Measurements from ENCODE around the gene SRD5A1. TPM values are rescaled to one million over a fixed set of nuclear protein-coding genes. Genes with fewer than 3 reads are reported as not detected.

SRD5A1 gene
- total and polyA plus RNA-seq, 2 experiments from 2014 or later, result 18.2 to 87.3 TPM

DNA sequence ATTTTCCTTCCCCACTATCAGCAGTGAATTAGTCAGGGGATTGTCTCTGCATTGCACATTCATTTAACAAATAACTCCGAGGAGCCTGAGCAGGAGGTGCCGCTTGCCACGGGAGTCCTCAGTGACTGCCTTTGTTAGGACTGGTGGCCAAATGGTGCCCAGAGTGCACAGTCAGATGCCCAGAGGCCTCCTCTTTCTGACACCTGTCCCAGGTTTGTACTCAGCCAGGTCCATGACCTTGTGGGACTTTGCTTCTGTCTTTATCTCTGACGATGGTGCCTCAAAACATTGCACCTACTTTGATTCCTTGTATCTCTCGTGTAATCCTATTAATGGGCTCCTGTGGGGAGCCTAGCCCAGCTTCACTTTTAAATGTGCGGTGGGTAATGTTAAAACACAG is 4.3 kb downstream of the SRD5A1 start:
- DNase-seq (ENCODE audit: low spot score) (no peak), ATAC-seq (no peak)
- Histone ChIP-seq H2AFZ (no peak overlapping the region), H3K36me3 (ENCODE audit: insufficient read depth) (no peaks in the 10 kb centered on the region), H3K9me2 (ENCODE audit: insufficient read depth) (no peaks in the 10 kb centered on the region), H3K4me1 (ENCODE audit: insufficient read depth) (peaks cover 7% of the 10 kb centered on the region), H3F3A (replicated peaks; ENCODE audit: low read depth) (no peaks in the 10 kb centered on the region), H3K4me2 (no peak overlapping the region), H3K27ac (ENCODE audit: low read depth) (no peak overlapping the region), H3K4me3 (no peak overlapping the region), H3K27me3 (ENCODE audit: insufficient read depth) (no peaks in the 10 kb centered on the region), H3K79me2 (replicated peaks; ENCODE audit: insufficient read depth) (peaks cover 75% of the 10 kb centered on the region), H4K20me1 (replicated peaks; ENCODE audit: insufficient read depth) (peaks cover 24% of the 10 kb centered on the region; the same call in 1 of the 2 replicates)
- Mint-ChIP-seq H3K9me3 (no peaks in the 10 kb centered on the region), H3K27me3 (ENCODE audit: insufficient read depth, low read depth, poor library complexity) (peaks cover 7% of the 10 kb centered on the region), H3K4me3 (no peak overlapping the region), H3K36me3 (ENCODE audit: low read depth) (peaks cover 6% of the 10 kb centered on the region; the same call in 2 of the 3 replicates), H3K27ac (no peak overlapping the region), H3K4me1 (peaks cover 4% of the 10 kb centered on the region; the same call in 1 of the 3 replicates)
- TF ChIP-seq STAT1 (IDR thresholded peaks at IDR 0.05; ENCODE audit: unreplicated experiment), result no peak
- TF ChIP-seq NANOG (IDR thresholded peaks at IDR 0.05; ENCODE audit: borderline replicate concordance), result no peak
- TF ChIP-seq, protein P1, sequence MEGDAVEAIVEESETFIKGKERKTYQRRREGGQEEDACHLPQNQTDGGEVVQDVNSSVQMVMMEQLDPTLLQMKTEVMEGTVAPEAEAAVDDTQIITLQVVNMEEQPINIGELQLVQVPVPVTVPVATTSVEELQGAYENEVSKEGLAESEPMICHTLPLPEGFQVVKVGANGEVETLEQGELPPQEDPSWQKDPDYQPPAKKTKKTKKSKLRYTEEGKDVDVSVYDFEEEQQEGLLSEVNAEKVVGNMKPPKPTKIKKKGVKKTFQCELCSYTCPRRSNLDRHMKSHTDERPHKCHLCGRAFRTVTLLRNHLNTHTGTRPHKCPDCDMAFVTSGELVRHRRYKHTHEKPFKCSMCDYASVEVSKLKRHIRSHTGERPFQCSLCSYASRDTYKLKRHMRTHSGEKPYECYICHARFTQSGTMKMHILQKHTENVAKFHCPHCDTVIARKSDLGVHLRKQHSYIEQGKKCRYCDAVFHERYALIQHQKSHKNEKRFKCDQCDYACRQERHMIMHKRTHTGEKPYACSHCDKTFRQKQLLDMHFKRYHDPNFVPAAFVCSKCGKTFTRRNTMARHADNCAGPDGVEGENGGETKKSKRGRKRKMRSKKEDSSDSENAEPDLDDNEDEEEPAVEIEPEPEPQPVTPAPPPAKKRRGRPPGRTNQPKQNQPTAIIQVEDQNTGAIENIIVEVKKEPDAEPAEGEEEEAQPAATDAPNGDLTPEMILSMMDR (conservative IDR thresholded peaks at IDR 0.05; ENCODE audit: low read depth in 2 of 2), result no peak
- no peak for TF ChIP-seq ZNF114 (CRISPR knock-in tag; IDR thresholded peaks at IDR 0.05)
- no peak for TF ChIP-seq EZH2phosphoT487 (IDR thresholded peaks at IDR 0.05; ENCODE audit: unreplicated experiment)
- no peak for TF ChIP-seq JUNB (IDR thresholded peaks at IDR 0.05; ENCODE audit: unreplicated experiment)
- no peak for TF ChIP-seq CREB1 (CRISPR knock-in tag; IDR thresholded peaks at IDR 0.05; ENCODE audit: low read depth)
- TF ChIP-seq POLR2AphosphoS5 (IDR thresholded peaks at IDR 0.05; ENCODE audit: low read depth), result no peak
- TF ChIP-seq ZNF331 (CRISPR knock-in tag; IDR thresholded peaks at IDR 0.05; ENCODE audit: low read depth), result no peak
- no peak for TF ChIP-seq EZH2 (IDR thresholded peaks at IDR 0.05; ENCODE audit: low read depth, unreplicated experiment)
- no peak for TF ChIP-seq ZNF462 (CRISPR knock-in tag; IDR thresholded peaks at IDR 0.05)
- TF ChIP-seq, protein P2, sequence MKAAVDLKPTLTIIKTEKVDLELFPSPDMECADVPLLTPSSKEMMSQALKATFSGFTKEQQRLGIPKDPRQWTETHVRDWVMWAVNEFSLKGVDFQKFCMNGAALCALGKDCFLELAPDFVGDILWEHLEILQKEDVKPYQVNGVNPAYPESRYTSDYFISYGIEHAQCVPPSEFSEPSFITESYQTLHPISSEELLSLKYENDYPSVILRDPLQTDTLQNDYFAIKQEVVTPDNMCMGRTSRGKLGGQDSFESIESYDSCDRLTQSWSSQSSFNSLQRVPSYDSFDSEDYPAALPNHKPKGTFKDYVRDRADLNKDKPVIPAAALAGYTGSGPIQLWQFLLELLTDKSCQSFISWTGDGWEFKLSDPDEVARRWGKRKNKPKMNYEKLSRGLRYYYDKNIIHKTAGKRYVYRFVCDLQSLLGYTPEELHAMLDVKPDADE (IDR thresholded peaks at IDR 0.05), result no peak
- no peak for TF ChIP-seq REST (IDR thresholded peaks at IDR 0.05; ENCODE audit: unreplicated experiment)
